ENCODE results near the gene MTCL1. TPM values are rescaled to one million over a fixed set of nuclear protein-coding genes. Genes with fewer than 3 reads are reported as not detected.

The MTCL1 gene
- total and polyA plus RNA-seq, 4 donors = 0.65 to 5.4 (median 1.4) TPM

GRCh38 chr18:8771930-8772329 is 66.6 kb downstream of the MTCL1 start:
- H3K4me1 ChIP-seq (ENCODE audit: control insufficient read depth in 4 of 4, insufficient read depth in 4 of 4, low read length in 3 of 4) = no peaks in the 10 kb centered on the region
- no peak for DNase-seq (ENCODE audit: low spot score)
- no peaks in the 10 kb centered on the region for H3K9me3 ChIP-seq (ENCODE audit: control insufficient read depth in 4 of 4, low read length in 3 of 4)
- no peaks in the 10 kb centered on the region for H3K27me3 ChIP-seq (ENCODE audit: control insufficient read depth in 4 of 4, insufficient read depth in 4 of 4, low read length in 3 of 4)
- H3K9ac ChIP-seq (ENCODE audit: low read depth in 1 of 2, low read length in 2 of 2) = no peak overlapping the region
- no peak overlapping the region for H3K4me3 ChIP-seq (ENCODE audit: low read depth in 1 of 3, low read length in 3 of 3)
- no peaks in the 10 kb centered on the region for H3K36me3 ChIP-seq (ENCODE audit: control insufficient read depth in 4 of 4, insufficient read depth in 3 of 4, low read depth in 1 of 4, low read length in 3 of 4)
- WGBS = 75% methylated on average over 8 of the region's 8 CpGs
- TF ChIP-seq NR2F2 (IDR thresholded peaks at IDR 0.05) = no peak
- TF ChIP-seq RAD21 (IDR thresholded peaks at IDR 0.05) = no peak
- no peak for TF ChIP-seq EGR1 (IDR thresholded peaks at IDR 0.05; ENCODE audit: low read depth in 2 of 2)
- TF ChIP-seq GABPA (IDR thresholded peaks at IDR 0.05 in 1 of 2, conservative IDR thresholded peaks at IDR 0.05 in 1 of 2) = no peak
- TF ChIP-seq ZBTB33 (IDR thresholded peaks at IDR 0.05) = no peak
- TF ChIP-seq CTCF (IDR thresholded peaks at IDR 0.05; ENCODE audit: low read depth, low read length, missing input control) = no peak
- TF ChIP-seq FOXA1 (IDR thresholded peaks at IDR 0.05) = no peak
- no peak for TF ChIP-seq SP1 (IDR thresholded peaks at IDR 0.05)
- no peak for TF ChIP-seq YY1 (IDR thresholded peaks at IDR 0.05)
- TF ChIP-seq JUND (IDR thresholded peaks at IDR 0.05) = no peak
- no peak overlapping the region for H3K27ac ChIP-seq (ENCODE audit: low read depth in 1 of 2, low read length in 2 of 2)

- peak; percentile 9 for TF ChIP-seq NR2F2 (IDR thresholded peaks at IDR 0.05)
- TF ChIP-seq TAF1 (conservative IDR thresholded peaks at IDR 0.05) = no peak
Measured at GRCh38 chr18:8773980-8774379, 68.6 kb downstream of the MTCL1 start.

GRCh38 chr18:8776013-8776943 is 70.9 kb downstream of the MTCL1 start:
- no peak for DNase-seq (ENCODE audit: low spot score)
- Histone ChIP-seq H3K27me3 (ENCODE audit: control insufficient read depth in 4 of 4, insufficient read depth in 4 of 4, low read length in 3 of 4) (no peaks in the 10 kb centered on the region), H3K36me3 (ENCODE audit: control insufficient read depth in 4 of 4, insufficient read depth in 3 of 4, low read depth in 1 of 4, low read length in 3 of 4) (peaks cover 0 to 2% (median 0%) of the 10 kb centered on the region in 4 donors), H3K4me3 (ENCODE audit: low read depth in 1 of 3, low read length in 3 of 3) (no peak overlapping the region), H3K9me3 (ENCODE audit: control insufficient read depth in 4 of 4, low read length in 3 of 4) (no peaks in the 10 kb centered on the region), H3K27ac (ENCODE audit: low read depth in 1 of 2, low read length in 2 of 2) (no peak overlapping the region), H3K9ac (ENCODE audit: low read depth in 1 of 2, low read length in 2 of 2) (no peak overlapping the region), H3K4me1 (ENCODE audit: control insufficient read depth in 4 of 4, insufficient read depth in 4 of 4, low read length in 3 of 4) (no peaks in the 10 kb centered on the region)
- TF ChIP-seq EGR1 (IDR thresholded peaks at IDR 0.05; ENCODE audit: low read depth in 2 of 2) = no peak
- no peak for TF ChIP-seq RXRA (IDR thresholded peaks at IDR 0.05)
- no peak for TF ChIP-seq CTCF (IDR thresholded peaks at IDR 0.05; ENCODE audit: low read depth, low read length, missing input control)
- no peak for TF ChIP-seq FOXA2 (IDR thresholded peaks at IDR 0.05)
- TF ChIP-seq TAF1 (conservative IDR thresholded peaks at IDR 0.05) = no peak
- no peak for TF ChIP-seq HNF4A (conservative IDR thresholded peaks at IDR 0.05)
- TF ChIP-seq SP1 (IDR thresholded peaks at IDR 0.05) = no peak
- no peak for TF ChIP-seq YY1 (IDR thresholded peaks at IDR 0.05)
- 88% methylated on average over 10 of the region's 10 CpGs for WGBS

More at GRCh38 chr18:8773980-8774379, 68.6 kb downstream of the MTCL1 start:
- H3K9me3 ChIP-seq (ENCODE audit: control insufficient read depth in 4 of 4, low read length in 3 of 4) = no peaks in the 10 kb centered on the region
- no peak overlapping the region for H3K4me3 ChIP-seq (ENCODE audit: low read depth in 1 of 3, low read length in 3 of 3)
- no peaks in the 10 kb centered on the region for H3K4me1 ChIP-seq (ENCODE audit: control insufficient read depth in 4 of 4, insufficient read depth in 4 of 4, low read length in 3 of 4)
- no peaks in the 10 kb centered on the region for H3K36me3 ChIP-seq (ENCODE audit: control insufficient read depth in 4 of 4, insufficient read depth in 3 of 4, low read depth in 1 of 4, low read length in 3 of 4)
- no peak overlapping the region for H3K9ac ChIP-seq (ENCODE audit: low read depth in 1 of 2, low read length in 2 of 2)
- no peaks in the 10 kb centered on the region for H3K27me3 ChIP-seq (ENCODE audit: control insufficient read depth in 4 of 4, insufficient read depth in 4 of 4, low read length in 3 of 4)
- DNase-seq (ENCODE audit: low spot score) = no peak
- H3K27ac ChIP-seq (ENCODE audit: low read depth in 1 of 2, low read length in 2 of 2) = no peak overlapping the region
- 85% methylated on average over 5 of the region's 5 CpGs for WGBS
